ENCODE results near the gene KDM4C. TPM values are rescaled to one million over a fixed set of nuclear protein-coding genes. Genes with fewer than 3 reads are reported as not detected.
"Not testable (repeated sequence)": the region's sequence is repeated elsewhere in the genome, so short reads cannot be mapped to it uniquely, and the experiment has no call there.

KDM4C gene
- total and polyA plus RNA-seq, 2 experiments from 2014 or later: 14.3 to 20.6 TPM

GRCh38 chr9:6945816-6946215, 188.0 kb downstream of the KDM4C start:
- no peaks in the 10 kb centered on the region for H3K27me3 ChIP-seq (replicated peaks; ENCODE audit: insufficient read depth)
- H3K79me2 ChIP-seq (ENCODE audit: insufficient read depth): 0 out of 2 replicates have a peak, but pooled peaks cover 4% of the 10 kb centered on the region
- no peaks in the 10 kb centered on the region; the same call in 1 of the 2 replicates for H4K20me1 ChIP-seq (ENCODE audit: insufficient read depth)
- H3K9me3 ChIP-seq (ENCODE audit: low read depth): no peaks in the 10 kb centered on the region
- H3K27ac ChIP-seq: no peak overlapping the region
- no peak overlapping the region for H3K9ac ChIP-seq
- H3F3A ChIP-seq (ENCODE audit: insufficient read depth): peaks cover 11% of the 10 kb centered on the region
- H3K4me2 ChIP-seq (ENCODE audit: unreplicated experiment): no peak overlapping the region
- no peak overlapping the region for H3K4me3 ChIP-seq
- H3K9me2 ChIP-seq (ENCODE audit: insufficient read depth): no peaks in the 10 kb centered on the region
- DNase-seq: no peak
- in situ Hi-C loops (cut with MboI): no loop called here
- H3K4me1 ChIP-seq (ENCODE audit: insufficient read depth): peaks cover 28% of the 10 kb centered on the region
- no peak overlapping the region for H2AFZ ChIP-seq
- TF ChIP-seq EZH2 (IDR thresholded peaks at IDR 0.05; ENCODE audit: insufficient read depth, poor library complexity, severe bottlenecking) (no peak), EZH2phosphoT487 (IDR thresholded peaks at IDR 0.05; ENCODE audit: insufficient read depth, low read depth) (no peak)
- no peaks in the 10 kb centered on the region for H3K36me3 ChIP-seq (ENCODE audit: low read depth)

- in situ Hi-C loops (cut with MboI): no loop called here
- 0 out of 2 replicates have a peak, but pooled peaks cover 4% of the 10 kb centered on the region for H3K79me2 ChIP-seq (ENCODE audit: insufficient read depth)
- H3K27ac ChIP-seq: no peak overlapping the region
- TF ChIP-seq EZH2 (IDR thresholded peaks at IDR 0.05; ENCODE audit: insufficient read depth, poor library complexity, severe bottlenecking): no peak
- no peak for TF ChIP-seq EZH2phosphoT487 (IDR thresholded peaks at IDR 0.05; ENCODE audit: insufficient read depth, low read depth)
- H3K9ac ChIP-seq: no peak overlapping the region
- H3K36me3 ChIP-seq (ENCODE audit: low read depth): no peaks in the 10 kb centered on the region
- no peak overlapping the region for H3K4me3 ChIP-seq
- no peak overlapping the region for H2AFZ ChIP-seq
- H3K4me1 ChIP-seq (ENCODE audit: insufficient read depth): peaks cover 28% of the 10 kb centered on the region
- H3K9me3 ChIP-seq (ENCODE audit: low read depth): no peaks in the 10 kb centered on the region
- no peak for DNase-seq
- WGBS, 2 experiments (ENCODE audit: low coverage in 1 of 2, low lambda C conversion rate in 2 of 2, missing lambda C conversion rate in 2 of 2): 96 to 99% methylated on average over 3 of the region's 3 CpGs
- H4K20me1 ChIP-seq (ENCODE audit: insufficient read depth): no peaks in the 10 kb centered on the region
- H3K9me2 ChIP-seq (ENCODE audit: insufficient read depth): no peaks in the 10 kb centered on the region
- H3F3A ChIP-seq (ENCODE audit: insufficient read depth): peaks cover 11% of the 10 kb centered on the region
- H3K4me2 ChIP-seq (ENCODE audit: unreplicated experiment): no peak overlapping the region
- H3K27me3 ChIP-seq (replicated peaks; ENCODE audit: insufficient read depth): no peaks in the 10 kb centered on the region
These were observed 188.9 kb downstream of the KDM4C start for GRCh38 chr9:6946583-6947166.

- H3K4me3 ChIP-seq; H3K27ac ChIP-seq; H3K4me2 ChIP-seq (ENCODE audit: unreplicated experiment); H3F3A ChIP-seq (ENCODE audit: insufficient read depth); H3K9me2 ChIP-seq (ENCODE audit: insufficient read depth); H4K20me1 ChIP-seq (ENCODE audit: insufficient read depth); in situ Hi-C loops (cut with MboI); DNase-seq; H3K36me3 ChIP-seq (ENCODE audit: low read depth); H3K79me2 ChIP-seq (ENCODE audit: insufficient read depth); H2AFZ ChIP-seq; H3K9ac ChIP-seq; H3K9me3 ChIP-seq (ENCODE audit: low read depth); H3K27me3 ChIP-seq (replicated peaks; ENCODE audit: insufficient read depth): not testable (repeated sequence)
- 94 to 99% methylated on average over 8 to 24 of the region's 31 CpGs for WGBS, 2 experiments (ENCODE audit: low coverage in 1 of 2, low lambda C conversion rate in 2 of 2, missing lambda C conversion rate in 2 of 2)
- H3K4me1 ChIP-seq (ENCODE audit: insufficient read depth): peaks cover 20% of the 10 kb centered on the region
These were observed 191.1 kb downstream of the KDM4C start for GRCh38 chr9:6948921-6949320.

- Histone ChIP-seq H4K20me1 (ENCODE audit: insufficient read depth) (no peaks in the 10 kb centered on the region; the same call in 1 of the 2 replicates), H2AFZ (no peak overlapping the region), H3K9me2 (ENCODE audit: insufficient read depth) (no peaks in the 10 kb centered on the region), H3K79me2 (ENCODE audit: insufficient read depth) (no peaks in the 10 kb centered on the region), H3K36me3 (ENCODE audit: low read depth) (no peaks in the 10 kb centered on the region), H3K4me1 (ENCODE audit: insufficient read depth) (0 out of 2 replicates have a peak, but pooled peaks cover 11% of the 10 kb centered on the region), H3F3A (ENCODE audit: insufficient read depth) (no peaks in the 10 kb centered on the region), H3K27ac (no peak overlapping the region), H3K4me2 (ENCODE audit: unreplicated experiment) (no peak overlapping the region), H3K9ac (no peak overlapping the region), H3K4me3 (no peak overlapping the region), H3K27me3 (replicated peaks; ENCODE audit: insufficient read depth) (no peaks in the 10 kb centered on the region), H3K9me3 (ENCODE audit: low read depth) (no peaks in the 10 kb centered on the region)
- TF ChIP-seq EZH2phosphoT487 (IDR thresholded peaks at IDR 0.05; ENCODE audit: insufficient read depth, low read depth): no peak
- TF ChIP-seq EZH2 (IDR thresholded peaks at IDR 0.05; ENCODE audit: insufficient read depth, poor library complexity, severe bottlenecking): no peak
- peak; percentile 60 for DNase-seq
- in situ Hi-C loops (cut with MboI): no loop called here
- WGBS, 2 experiments (ENCODE audit: low coverage in 1 of 2, low lambda C conversion rate in 2 of 2, missing lambda C conversion rate in 2 of 2): 87 to 88% methylated on average over 7 of the region's 7 CpGs
These were observed 197.6 kb downstream of the KDM4C start for GRCh38 chr9:6955251-6955921.
